NCI-H2171 (cell line): Measurements from ENCODE around the gene ADAMTSL1.

Source experiments
- DNase-seq: peaks from one replicate; lab custom pipeline; 2025; lab: John Stamatoyannopoulos, UW

ADAMTSL1 gene

GRCh38 chr9:18698992-18699391, 225.0 kb downstream of the ADAMTSL1 start:
- no peak for DNase-seq

GRCh38 chr9:18699764-18700163, 225.8 kb downstream of the ADAMTSL1 start:
- DNase-seq = no peak

GRCh38 chr9:18700714-18701113, 226.8 kb downstream of the ADAMTSL1 start:
- DNase-seq = no peak

GRCh38 chr9:18703151-18703900, 229.4 kb downstream of the ADAMTSL1 start:
- no peak for DNase-seq

GRCh38 chr9:18703901-18704379, 230.0 kb downstream of the ADAMTSL1 start:
- no peak for DNase-seq

- no peak for DNase-seq
These were observed 231.9 kb downstream of the ADAMTSL1 start for GRCh38 chr9:18705796-18706392.

GRCh38 chr9:18706648-18707047, 232.7 kb downstream of the ADAMTSL1 start:
- DNase-seq = no peak

- DNase-seq = no peak
These were observed 233.1 kb downstream of the ADAMTSL1 start for GRCh38 chr9:18707061-18707461.

- DNase-seq = no peak
These were observed 233.7 kb downstream of the ADAMTSL1 start for GRCh38 chr9:18707489-18708205.

GRCh38 chr9:18708429-18708828, 234.5 kb downstream of the ADAMTSL1 start:
- DNase-seq = no peak

- no peak for DNase-seq
These were observed 236.1 kb downstream of the ADAMTSL1 start for GRCh38 chr9:18710065-18710464.

GRCh38 chr9:18717759-18718158, 243.8 kb downstream of the ADAMTSL1 start:
- no peak for DNase-seq

- DNase-seq = no peak
These were observed 244.4 kb downstream of the ADAMTSL1 start for GRCh38 chr9:18718393-18718792.

- no peak for DNase-seq
These were observed 245.0 kb downstream of the ADAMTSL1 start for GRCh38 chr9:18718932-18719331.

GRCh38 chr9:18720691-18721090, 246.7 kb downstream of the ADAMTSL1 start:
- DNase-seq = no peak

GRCh38 chr9:18721267-18721994, 247.5 kb downstream of the ADAMTSL1 start:
- DNase-seq = no peak

- DNase-seq = no peak
These were observed 248.0 kb downstream of the ADAMTSL1 start for GRCh38 chr9:18721995-18722310.

- no peak for DNase-seq
These were observed 248.9 kb downstream of the ADAMTSL1 start for GRCh38 chr9:18722882-18723281.

GRCh38 chr9:18723366-18723765, 249.4 kb downstream of the ADAMTSL1 start:
- DNase-seq = no peak

GRCh38 chr9:18726546-18726945, 252.6 kb downstream of the ADAMTSL1 start:
- DNase-seq = no peak

GRCh38 chr9:18727904-18728303, 254.0 kb downstream of the ADAMTSL1 start:
- DNase-seq = no peak

GRCh38 chr9:18728642-18729041, 254.7 kb downstream of the ADAMTSL1 start:
- no peak for DNase-seq
